HEK293 (cell line): ENCODE results near the gene PLSCR3.

Source experiments
- CTCF ChIA-PET: fragments of 350-600 bp; formaldehyde crosslinking; extraction: SDS; loops from one replicate; lab custom pipeline; 2021; ENCODE audit warnings: antibody characterized with exemption; lab: Yijun Ruan, JAX
- POLR2A ChIA-PET: fragments of 300-600 bp; formaldehyde crosslinking; extraction: SDS; loops from one replicate; lab custom pipeline; 2020; ENCODE audit warnings: antibody characterized with exemption, inconsistent platforms; lab: Yijun Ruan, JAX
- H3K27ac ChIP-seq: fragments of 200-500 bp; sonication (Bioruptor generic); 2 replicates; pipeline ENCODE4 v1.5.1; 2014; ENCODE audit warnings: low read depth, low read length, control low read depth, inconsistent platforms; ENCODE audit errors: extremely low read depth
- H3K36me3 ChIP-seq, 2 experiments: fragments of 200-500 bp in 1 of 2; sonication (Bioruptor generic) in 1 of 2; 1 replicate in 1 of 2; 2 replicates in 1 of 2; pipeline ENCODE4 v1.5.1; 2014 to 2017; ENCODE audit warnings: inconsistent platforms in 2 of 2, low read length in 2 of 2; ENCODE audit not compliant: control insufficient read depth in 2 of 2, insufficient read depth in 1 of 2
- H3K4me1 ChIP-seq: fragments of 200-500 bp; sonication (Bioruptor generic); 2 replicates; pipeline ENCODE4 v1.5.1; 2014; ENCODE audit warnings: mild to moderate bottlenecking, low read length, inconsistent platforms; ENCODE audit not compliant: control insufficient read depth, insufficient read depth
- H3K4me3 ChIP-seq: 2 replicates; pipeline ENCODE4 v1.5.1; 2011; ENCODE audit warnings: low read depth, mild to moderate bottlenecking, control low read depth, low read length, moderate library complexity
- H3K9me3 ChIP-seq: fragments of 200-500 bp; sonication (Bioruptor generic); 2 replicates; pipeline ENCODE4 v1.5.1; 2014; ENCODE audit warnings: low read depth, low read length, inconsistent platforms; ENCODE audit not compliant: control insufficient read depth, insufficient read depth
- KLF17 ChIP-seq: fragments of 450-650 bp; formaldehyde crosslinking; IDR thresholded peaks from 2 replicates; pipeline ENCODE4 v1.5.1; 2016; ENCODE audit warnings: missing biosample characterization, missing genetic modification characterization
- KLF8 ChIP-seq: fragments of 450-650 bp; formaldehyde crosslinking; IDR thresholded peaks from 2 replicates; pipeline ENCODE4 v1.5.1; 2016; ENCODE audit warnings: missing biosample characterization, missing genetic modification characterization
- MEIS1 ChIP-seq: sonication (generic); formaldehyde crosslinking; IDR thresholded peaks from 2 replicates; pipeline ENCODE4 v1.8.1; 2022; ENCODE audit warnings: missing genetic modification reagents, mild to moderate bottlenecking, borderline replicate concordance
- MZF1 ChIP-seq: fragments of 450-650 bp; formaldehyde crosslinking; IDR thresholded peaks from 2 replicates; pipeline ENCODE4 v1.5.1; 2017; ENCODE audit warnings: missing biosample characterization, missing genetic modification characterization, borderline replicate concordance
- REST ChIP-seq: fragments of 450-650 bp; formaldehyde crosslinking; IDR thresholded peaks from 2 replicates; pipeline ENCODE4 v1.5.1; 2016; ENCODE audit warnings: missing biosample characterization, missing genetic modification characterization
- YY1 ChIP-seq: fragments of 450-650 bp; formaldehyde crosslinking; IDR thresholded peaks from 2 replicates; pipeline ENCODE4 v1.5.1; 2018; ENCODE audit warnings: missing biosample characterization, missing genetic modification characterization
- ZBTB49 ChIP-seq: fragments of 450-650 bp; formaldehyde crosslinking; IDR thresholded peaks from 2 replicates; pipeline ENCODE4 v1.5.1; 2016; ENCODE audit warnings: missing biosample characterization, missing genetic modification characterization, low read depth
- ZEB2 ChIP-seq: fragments of 450-650 bp; formaldehyde crosslinking; IDR thresholded peaks from 2 replicates; pipeline ENCODE4 v1.5.1; 2016; ENCODE audit warnings: missing biosample characterization, missing genetic modification characterization
- ZNF10 ChIP-seq: fragments of 450-650 bp; formaldehyde crosslinking; IDR thresholded peaks from 2 replicates; pipeline ENCODE4 v1.5.1; 2017; ENCODE audit warnings: missing biosample characterization, missing genetic modification characterization
- ZNF138 ChIP-seq: fragments of 450-650 bp; formaldehyde crosslinking; IDR thresholded peaks from 2 replicates; pipeline ENCODE4 v1.5.1; 2016; ENCODE audit warnings: missing biosample characterization, missing genetic modification characterization, borderline replicate concordance
- ZNF146 ChIP-seq: fragments of 450-650 bp; formaldehyde crosslinking; IDR thresholded peaks from 2 replicates; pipeline ENCODE4 v1.5.1; 2016; ENCODE audit warnings: missing biosample characterization, missing genetic modification characterization
- ZNF169 ChIP-seq: fragments of 450-650 bp; formaldehyde crosslinking; IDR thresholded peaks from 2 replicates; pipeline ENCODE4 v1.5.1; 2016; ENCODE audit warnings: missing biosample characterization, missing genetic modification characterization
- ZNF18 ChIP-seq: fragments of 450-650 bp; formaldehyde crosslinking; IDR thresholded peaks from 2 replicates; pipeline ENCODE4 v1.5.1; 2016; ENCODE audit warnings: missing biosample characterization, missing genetic modification characterization
- ZNF2 ChIP-seq: fragments of 450-650 bp; formaldehyde crosslinking; IDR thresholded peaks from 2 replicates; pipeline ENCODE4 v1.5.1; 2016; ENCODE audit warnings: missing biosample characterization, missing genetic modification characterization
- ZNF362 ChIP-seq: fragments of 450-650 bp; formaldehyde crosslinking; IDR thresholded peaks from 2 replicates; pipeline ENCODE4 v1.5.1; 2016; ENCODE audit warnings: missing biosample characterization, missing genetic modification characterization
- ZNF394 ChIP-seq: fragments of 450-650 bp; formaldehyde crosslinking; IDR thresholded peaks from 2 replicates; pipeline ENCODE4 v1.5.1; 2016; ENCODE audit warnings: missing biosample characterization, missing genetic modification characterization, mild to moderate bottlenecking, moderate library complexity, borderline replicate concordance
- ZNF555 ChIP-seq: fragments of 450-650 bp; formaldehyde crosslinking; conservative IDR thresholded peaks from 2 replicates; pipeline ENCODE4 v1.5.1; 2017; ENCODE audit warnings: missing biosample characterization, mild to moderate bottlenecking, missing genetic modification characterization, inconsistent platforms
- ZNF561 ChIP-seq: fragments of 450-650 bp; IDR thresholded peaks from 2 replicates; pipeline ENCODE4 v1.5.1; 2018; ENCODE audit warnings: missing biosample characterization, missing genetic modification characterization, borderline replicate concordance
- ZNF768 ChIP-seq: fragments of 450-650 bp; formaldehyde crosslinking; IDR thresholded peaks from 2 replicates; pipeline ENCODE4 v1.5.1; 2018; ENCODE audit warnings: missing biosample characterization, mild to moderate bottlenecking, missing genetic modification characterization
- ZNF792 ChIP-seq: fragments of 450-650 bp; formaldehyde crosslinking; IDR thresholded peaks from 2 replicates; pipeline ENCODE4 v1.5.1; 2016; ENCODE audit warnings: missing biosample characterization, missing genetic modification characterization
- ZSCAN30 ChIP-seq: fragments of 450-650 bp; IDR thresholded peaks from 2 replicates; pipeline ENCODE4 v1.5.1; 2018; ENCODE audit warnings: missing biosample characterization, mild to moderate bottlenecking, missing genetic modification characterization, moderate library complexity
- TF ChIP-seq, protein P1 (sequence below): fragments of 450-650 bp; formaldehyde crosslinking; IDR thresholded peaks from 2 replicates; pipeline ENCODE4 v1.5.1; 2016; ENCODE audit warnings: missing biosample characterization, missing genetic modification characterization, borderline replicate concordance
- TF ChIP-seq, protein P2 (sequence below): fragments of 450-650 bp; formaldehyde crosslinking; optimal IDR thresholded peaks from 2 replicates; pipeline ENCODE3; 2016; ENCODE audit warnings: missing biosample characterization, mild to moderate bottlenecking, missing genetic modification characterization

PLSCR3 gene

DNA sequence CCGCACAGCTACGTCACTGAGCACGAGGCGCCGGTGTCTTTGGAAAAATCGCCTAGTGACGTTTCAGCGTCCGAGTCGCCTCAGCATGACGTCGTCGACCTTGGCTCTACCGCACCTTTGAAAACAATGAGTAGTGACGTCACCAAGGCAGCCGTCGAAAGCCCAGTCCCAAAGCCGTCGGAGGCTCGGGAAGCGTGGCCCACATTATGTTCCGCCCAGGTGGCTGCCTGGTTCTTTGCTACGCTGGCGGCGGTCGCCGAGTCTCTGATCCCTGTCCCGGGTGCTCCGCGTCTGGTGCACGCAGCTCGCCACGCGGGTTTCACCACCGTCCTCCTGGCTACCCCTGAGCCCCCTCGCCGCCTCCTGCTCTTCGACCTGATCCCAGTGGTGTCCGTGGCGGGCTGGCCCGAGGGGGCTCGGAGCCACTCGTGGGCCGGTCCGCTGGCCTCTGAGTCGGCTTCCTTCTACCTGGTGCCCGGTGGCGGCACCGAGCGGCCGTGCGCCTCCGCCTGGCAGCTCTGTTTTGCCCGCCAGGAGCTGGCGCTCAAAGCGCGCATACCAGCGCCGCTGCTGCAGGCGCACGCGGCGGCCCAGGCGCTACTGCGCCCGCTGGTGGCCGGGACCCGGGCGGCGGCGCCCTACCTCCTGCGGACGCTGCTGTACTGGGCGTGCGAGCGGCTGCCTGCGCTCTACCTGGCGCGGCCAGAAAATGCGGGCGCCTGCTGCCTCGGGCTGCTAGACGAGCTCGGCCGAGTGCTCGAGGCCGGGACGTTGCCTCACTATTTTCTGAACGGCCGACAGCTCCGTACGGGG is 42.4 kb upstream of the PLSCR3 start:
- ChIA-PET POLR2A (interaction anchor here (0.6 to 3.5 kb wide), 10 partner anchors 9 to 250 kb away, joined by 3 to 45 read pairs (median 4); partner anchors contain the start of genes CHRNB1, POLR2A, TMEM256 and TP53), CTCF (interaction anchor here (0.5 to 3.9 kb wide), 37 partner anchors 9 to 695 kb away, joined by 3 to 37 read pairs (median 4); partner anchors contain the start of genes CHRNB1, NEURL4, SLC2A4 and SLC35G6)
- H3K27ac ChIP-seq = no peak overlapping the region
- no peaks in the 10 kb centered on the region for H3K36me3 ChIP-seq
- H3K4me1 ChIP-seq = peaks cover 18% of the 10 kb centered on the region
- no peak overlapping the region; the same call in 1 of the 2 replicates for H3K4me3 ChIP-seq
- no peaks in the 10 kb centered on the region for H3K9me3 ChIP-seq
- TF ChIP-seq KLF8 (tag by site-specific recombination) (peak; percentile 46; the same call in 1 of the 2 replicates), ZBTB49 (tag by site-specific recombination) (no peak), MEIS1 (CRISPR knock-in tag) (no peak), ZNF792 (tag by site-specific recombination) (no peak), ZNF18 (tag by site-specific recombination) (no peak), ZEB2 (tag by site-specific recombination) (0 out of 2 replicates have a peak, but pooled peaks have one; percentile 17), REST (tag by site-specific recombination) (no peak), ZNF561 (tag by site-specific recombination) (peak; percentile 91), ZNF768 (no peak), KLF17 (tag by site-specific recombination) (no peak), MZF1 (tag by site-specific recombination) (no peak), ZNF2 (tag by site-specific recombination) (peak; percentile 23; the same call in 1 of the 2 replicates), ZNF394 (tag by site-specific recombination) (no peak), ZNF146 (no peak), YY1 (tag by site-specific recombination) (no peak), ZNF169 (tag by site-specific recombination) (no peak), ZNF555 (tag by site-specific recombination) (no peak), ZNF362 (tag by site-specific recombination) (no peak), ZSCAN30 (tag by site-specific recombination) (peak; percentile 83; the same call in 1 of the 2 replicates), ZNF10 (tag by site-specific recombination) (peak; percentile 9; the same call in 1 of the 2 replicates), ZNF138 (tag by site-specific recombination) (no peak)
- TF ChIP-seq, protein P1, sequence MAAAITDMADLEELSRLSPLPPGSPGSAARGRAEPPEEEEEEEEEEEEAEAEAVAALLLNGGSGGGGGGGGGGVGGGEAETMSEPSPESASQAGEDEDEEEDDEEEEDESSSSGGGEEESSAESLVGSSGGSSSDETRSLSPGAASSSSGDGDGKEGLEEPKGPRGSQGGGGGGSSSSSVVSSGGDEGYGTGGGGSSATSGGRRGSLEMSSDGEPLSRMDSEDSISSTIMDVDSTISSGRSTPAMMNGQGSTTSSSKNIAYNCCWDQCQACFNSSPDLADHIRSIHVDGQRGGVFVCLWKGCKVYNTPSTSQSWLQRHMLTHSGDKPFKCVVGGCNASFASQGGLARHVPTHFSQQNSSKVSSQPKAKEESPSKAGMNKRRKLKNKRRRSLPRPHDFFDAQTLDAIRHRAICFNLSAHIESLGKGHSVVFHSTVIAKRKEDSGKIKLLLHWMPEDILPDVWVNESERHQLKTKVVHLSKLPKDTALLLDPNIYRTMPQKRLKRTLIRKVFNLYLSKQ = no peak
- TF ChIP-seq, protein P2, sequence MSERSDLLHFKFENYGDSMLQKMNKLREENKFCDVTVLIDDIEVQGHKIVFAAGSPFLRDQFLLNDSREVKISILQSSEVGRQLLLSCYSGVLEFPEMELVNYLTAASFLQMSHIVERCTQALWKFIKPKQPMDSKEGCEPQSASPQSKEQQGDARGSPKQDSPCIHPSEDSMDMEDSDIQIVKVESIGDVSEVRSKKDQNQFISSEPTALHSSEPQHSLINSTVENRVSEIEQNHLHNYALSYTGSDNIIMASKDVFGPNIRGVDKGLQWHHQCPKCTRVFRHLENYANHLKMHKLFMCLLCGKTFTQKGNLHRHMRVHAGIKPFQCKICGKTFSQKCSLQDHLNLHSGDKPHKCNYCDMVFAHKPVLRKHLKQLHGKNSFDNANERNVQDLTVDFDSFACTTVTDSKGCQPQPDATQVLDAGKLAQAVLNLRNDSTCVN (tag by site-specific recombination) = peak; percentile 56
